Activated CD8-positive, alpha-beta memory T cell treated with anti-CD3 and anti-CD28 coated beads for 48 hours (primary cell): ENCODE measurements around the gene IMPACT.

ENCODE experiments used
- DNase-seq, 3 experiments: peaks; one replicate each; pipeline ENCODE4 v3.0.0-alpha.2; 2020; ENCODE audit warnings: low read depth in 2 of 3, low spot score in 2 of 3

The IMPACT gene, protein sequence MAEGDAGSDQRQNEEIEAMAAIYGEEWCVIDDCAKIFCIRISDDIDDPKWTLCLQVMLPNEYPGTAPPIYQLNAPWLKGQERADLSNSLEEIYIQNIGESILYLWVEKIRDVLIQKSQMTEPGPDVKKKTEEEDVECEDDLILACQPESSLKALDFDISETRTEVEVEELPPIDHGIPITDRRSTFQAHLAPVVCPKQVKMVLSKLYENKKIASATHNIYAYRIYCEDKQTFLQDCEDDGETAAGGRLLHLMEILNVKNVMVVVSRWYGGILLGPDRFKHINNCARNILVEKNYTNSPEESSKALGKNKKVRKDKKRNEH

DNA sequence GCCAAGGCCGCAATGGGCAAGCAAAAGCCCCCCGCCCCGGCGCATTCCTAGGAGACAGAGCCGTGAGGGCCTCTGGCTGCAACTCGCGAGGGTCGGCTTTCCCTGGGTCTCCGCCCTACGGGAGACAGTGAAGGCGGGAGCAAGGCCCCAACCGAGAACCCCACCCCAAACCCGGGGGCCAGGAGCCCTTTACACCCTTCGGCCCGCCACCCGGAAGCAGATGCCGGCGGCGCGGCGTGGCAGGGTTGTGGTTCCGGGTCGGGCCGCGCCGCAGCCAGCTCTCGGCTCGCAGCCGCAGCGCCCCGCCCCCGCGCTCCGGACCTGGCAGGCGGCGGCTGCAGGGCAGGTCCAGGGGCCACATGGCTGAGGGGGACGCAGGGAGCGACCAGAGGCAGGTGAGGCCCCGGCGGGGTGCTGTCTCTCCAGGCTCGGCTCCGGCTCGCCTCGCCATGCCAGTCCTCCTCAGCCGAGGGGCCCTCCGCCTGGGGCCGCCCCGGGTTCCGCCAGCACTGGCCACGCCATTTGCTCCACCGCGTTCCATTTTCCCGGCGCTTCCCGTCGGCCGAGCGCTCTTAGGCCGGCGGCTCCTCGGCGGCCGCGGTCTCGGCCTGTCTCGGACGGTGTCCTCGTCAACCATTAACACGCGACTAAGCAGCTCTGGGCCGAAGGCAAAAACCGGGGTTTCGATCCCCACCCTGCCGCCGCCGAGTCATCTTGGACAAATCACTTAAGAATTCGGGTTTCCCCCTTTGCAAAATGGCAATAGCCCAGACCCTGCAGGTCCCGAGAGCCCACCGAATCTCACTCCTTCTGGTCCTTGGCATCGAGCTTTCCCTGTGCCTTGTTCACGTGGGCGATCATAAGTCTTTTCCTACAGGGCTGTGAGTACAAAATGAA, at the start of gene IMPACT:
TSS of gene IMPACT (plus strand) at position 273 of the 897 bp plus-strand sequence. CDS start at position 360, 87 bp downstream.
- DNase-seq: peak; percentile 53 to 65 (median 55)

DNA sequence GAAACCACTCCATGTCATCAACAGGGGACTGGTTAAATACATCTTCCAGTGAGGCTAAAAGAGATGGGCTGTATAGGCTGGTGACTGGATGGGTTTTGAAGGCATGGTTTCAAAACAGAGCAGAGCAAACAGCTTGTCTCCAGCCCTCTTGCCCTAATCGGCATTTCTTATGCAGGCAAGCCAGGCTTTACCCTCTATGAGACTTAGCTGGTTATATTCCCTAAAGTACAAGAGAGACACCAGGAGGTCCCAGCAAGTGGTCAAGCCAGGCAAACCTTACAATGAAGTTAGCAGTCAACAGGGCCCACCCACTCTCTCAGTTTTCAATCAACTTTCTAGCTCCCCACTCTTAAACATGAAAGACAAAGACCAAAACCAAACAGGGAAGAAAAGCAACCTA, 47.9 kb upstream of the IMPACT start:
- no peak for DNase-seq

DNA sequence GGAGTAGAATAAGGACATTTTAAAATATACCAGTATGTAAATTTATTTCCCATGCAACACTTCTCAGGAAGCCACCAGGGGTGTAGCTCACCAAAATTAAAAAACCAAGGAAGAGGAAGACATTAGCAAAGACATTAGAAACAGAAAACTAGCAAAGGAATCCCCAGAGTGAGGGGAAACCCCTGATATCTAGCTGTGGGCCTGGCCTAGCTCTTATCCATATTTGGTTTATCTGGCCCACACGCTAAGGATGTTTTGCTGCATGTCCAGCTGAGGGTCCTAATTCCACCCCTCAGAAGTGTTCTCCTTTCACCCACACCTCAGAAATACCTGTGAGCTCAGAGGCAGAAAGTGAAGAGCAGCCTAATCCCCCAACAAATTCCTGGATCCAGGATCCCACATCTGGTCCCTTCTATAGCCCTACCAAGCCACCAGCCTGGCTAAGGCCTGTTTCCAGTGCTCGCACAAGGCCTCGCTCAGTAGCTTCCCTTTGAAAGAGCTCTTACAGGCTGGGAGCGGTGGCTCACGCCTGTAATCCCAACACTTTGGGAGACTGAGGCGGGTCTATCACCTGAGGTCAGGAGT, 46.2 kb upstream of the IMPACT start:
- no peak for DNase-seq

DNA sequence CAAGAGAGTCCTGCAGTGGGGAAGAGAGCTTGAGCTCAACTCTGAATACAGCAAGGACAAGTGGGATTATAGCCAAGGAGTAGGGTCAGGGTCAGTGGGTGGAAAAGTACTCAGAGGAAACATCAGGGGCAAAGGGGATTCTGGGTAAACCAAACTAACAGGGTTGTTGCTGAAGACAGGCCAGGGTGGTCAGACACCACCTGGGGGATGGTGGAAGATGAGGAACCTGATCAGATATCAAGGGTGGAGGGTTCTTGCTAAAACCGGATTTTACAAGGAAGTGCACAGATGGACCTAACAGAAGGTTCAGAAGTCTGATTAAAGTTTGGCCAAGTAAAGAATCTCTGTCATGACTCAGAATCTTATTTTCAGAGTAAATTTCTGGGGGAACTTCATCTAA, 45.3 kb upstream of the IMPACT start:
- no peak for DNase-seq

DNA sequence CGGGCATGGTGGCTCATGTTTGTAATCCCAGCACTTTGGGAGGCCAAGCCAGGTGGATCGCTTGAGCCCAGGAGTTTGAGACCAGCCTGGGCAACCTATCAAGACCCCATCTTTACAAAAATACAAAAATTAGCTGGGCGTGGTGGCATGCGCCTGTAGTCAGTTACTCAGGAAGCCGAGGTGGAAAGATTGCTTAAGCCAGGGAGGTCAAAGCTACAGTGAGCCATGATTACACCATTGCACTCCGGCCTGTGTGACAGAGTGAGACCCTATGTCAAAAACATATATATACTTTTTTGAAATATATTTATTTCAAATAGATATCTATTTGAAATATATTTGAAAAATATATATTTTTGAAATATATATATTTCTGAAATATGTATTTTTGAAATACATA, 39.8 kb upstream of the IMPACT start:
- DNase-seq: no peak

DNA sequence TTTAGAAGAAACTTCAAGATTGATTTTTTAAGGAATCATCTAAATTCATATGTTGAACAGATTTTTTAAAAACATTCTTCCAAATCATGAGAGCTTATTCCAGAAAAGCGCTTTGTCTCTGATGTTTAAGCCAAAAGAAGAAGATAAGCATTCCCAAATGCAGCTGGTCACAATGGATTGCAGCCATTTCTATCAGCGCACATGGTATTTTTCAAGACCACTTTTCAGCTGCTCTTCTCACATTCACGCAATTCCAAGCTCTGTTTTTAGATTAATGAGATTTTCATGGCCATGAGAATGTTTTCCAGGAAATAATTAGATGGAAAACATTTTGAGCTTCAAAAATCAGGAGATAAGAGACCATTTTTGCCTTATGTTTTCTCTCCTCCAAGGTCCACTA, 37.5 kb upstream of the IMPACT start:
- DNase-seq: no peak

DNA sequence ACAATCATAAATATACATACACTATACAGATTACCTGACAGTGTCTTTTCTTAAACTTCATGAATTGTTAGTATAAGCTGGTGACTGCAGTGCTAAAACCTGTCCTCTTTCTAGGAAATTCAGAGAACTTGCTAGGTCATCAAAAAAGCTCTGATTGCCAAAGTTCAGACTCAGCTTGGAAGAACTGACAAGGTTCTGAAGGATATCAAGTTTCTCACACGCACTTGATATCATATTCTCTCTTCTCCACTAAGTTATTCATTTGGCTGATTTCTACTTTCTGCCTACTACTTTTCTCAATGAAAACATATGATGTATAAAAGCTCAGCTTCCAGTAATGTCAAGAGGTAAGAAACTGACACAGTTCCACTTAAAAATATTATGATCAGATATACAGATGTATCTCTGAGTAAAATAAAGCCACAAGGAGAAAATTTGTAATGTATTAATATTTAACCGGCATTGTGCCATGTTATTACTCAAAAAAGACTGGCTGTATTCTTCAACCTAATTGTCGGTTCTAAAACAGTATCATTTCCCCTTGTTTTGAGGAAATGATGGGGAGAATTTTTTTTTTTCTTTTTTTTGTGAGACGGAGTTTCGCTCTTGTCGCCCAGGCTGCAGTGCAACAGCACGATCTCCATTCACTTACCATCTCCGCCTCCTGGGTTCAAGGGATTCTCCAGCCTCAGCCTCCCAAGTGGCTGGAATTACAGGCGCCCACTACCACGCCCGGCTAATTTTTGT, 31.2 kb upstream of the IMPACT start:
- DNase-seq: no peak

DNA sequence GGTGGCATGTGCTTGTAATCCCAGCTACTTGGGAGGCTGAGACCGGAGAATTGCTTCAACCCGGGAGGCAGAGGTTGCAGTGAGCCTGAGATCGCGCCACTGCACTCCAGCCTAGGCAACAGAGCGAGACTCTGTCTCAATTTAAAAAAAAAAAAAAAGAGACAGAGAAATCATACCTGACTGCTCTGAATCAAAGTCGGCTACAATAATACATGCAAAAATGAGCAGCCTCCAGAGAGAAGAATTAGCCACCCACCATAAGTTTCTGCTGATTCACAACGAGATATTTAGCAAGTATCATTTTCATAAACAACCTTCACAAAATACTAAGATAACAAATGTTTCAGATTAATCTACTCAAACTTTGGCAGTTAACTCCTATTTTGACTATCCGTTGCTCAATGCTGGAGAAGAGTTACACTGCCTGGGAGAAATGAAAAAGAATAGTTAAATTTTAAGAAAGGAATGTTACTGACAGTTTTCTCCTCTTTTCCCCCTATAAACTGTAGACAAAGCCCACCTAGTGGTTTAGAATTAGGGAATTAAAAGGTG, 30.3 kb upstream of the IMPACT start:
- DNase-seq: no peak

DNA sequence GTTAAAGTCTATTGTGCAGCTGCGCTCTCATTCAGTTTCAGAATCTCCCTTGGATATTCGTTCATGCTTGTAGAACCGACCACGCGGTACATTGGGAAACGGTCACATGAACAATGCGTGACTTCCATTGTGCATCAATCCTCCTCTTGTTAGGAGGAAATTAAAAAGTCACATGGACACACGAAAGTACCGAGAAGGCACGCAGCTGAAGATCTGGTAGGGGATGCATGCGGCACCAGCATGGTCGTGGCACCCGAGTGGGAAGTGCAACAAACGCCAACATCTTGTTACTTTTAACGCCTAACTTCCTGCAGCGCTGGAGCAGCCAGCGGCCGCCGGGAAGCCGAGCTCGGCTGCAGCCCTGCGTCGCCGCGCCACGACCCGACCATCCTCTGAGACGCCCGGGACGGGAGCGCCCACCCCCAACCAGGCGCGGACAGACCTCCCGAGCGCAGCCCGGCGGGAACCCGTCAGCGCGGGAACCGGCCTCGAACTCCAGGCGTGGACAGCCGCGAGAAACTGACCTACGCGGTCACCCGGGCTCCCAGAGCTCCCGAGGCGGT, 29.3 kb upstream of the IMPACT start:
- peak in 1 of 3 experiments; percentile 6 for DNase-seq

DNA sequence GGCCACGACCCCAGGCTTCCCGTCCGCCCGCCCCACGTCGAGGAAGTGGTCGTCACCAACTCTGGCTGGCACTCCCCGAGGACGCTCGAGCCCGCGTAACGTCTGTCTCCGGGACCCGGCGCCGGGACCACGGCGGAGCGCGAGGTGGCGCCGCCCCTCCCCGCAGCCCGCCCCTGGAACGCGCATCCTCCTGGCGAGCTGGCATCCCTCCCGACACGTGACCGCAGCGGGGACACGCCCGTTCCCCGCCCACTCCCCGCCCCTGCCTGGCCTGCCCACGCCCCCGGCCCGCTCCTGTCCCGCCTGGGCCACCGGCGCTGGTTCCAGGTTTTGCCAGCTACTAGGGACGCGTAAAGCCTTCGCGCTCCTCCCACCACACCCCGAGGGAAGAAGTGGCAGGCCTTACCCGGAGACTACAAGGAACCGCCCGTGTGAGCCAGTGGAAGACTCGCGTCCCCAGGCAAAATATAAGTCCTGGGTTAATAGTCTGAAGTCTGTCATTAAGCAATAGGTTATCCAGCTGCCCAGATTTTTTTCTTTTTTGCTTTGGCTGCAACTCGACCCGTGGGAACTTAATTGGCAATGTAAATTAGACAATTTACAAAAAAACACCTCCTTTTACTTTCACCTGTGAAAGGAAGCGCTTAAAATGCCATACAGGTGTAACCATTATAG, 28.6 kb upstream of the IMPACT start, which contains the start of gene OSBPL1A:
TSS of gene OSBPL1A (minus strand) at position 131 of the 675 bp plus-strand sequence. CDS start 20,291 bp downstream, outside the sequence.
- peak; percentile 38 to 61 (median 45) for DNase-seq

DNA sequence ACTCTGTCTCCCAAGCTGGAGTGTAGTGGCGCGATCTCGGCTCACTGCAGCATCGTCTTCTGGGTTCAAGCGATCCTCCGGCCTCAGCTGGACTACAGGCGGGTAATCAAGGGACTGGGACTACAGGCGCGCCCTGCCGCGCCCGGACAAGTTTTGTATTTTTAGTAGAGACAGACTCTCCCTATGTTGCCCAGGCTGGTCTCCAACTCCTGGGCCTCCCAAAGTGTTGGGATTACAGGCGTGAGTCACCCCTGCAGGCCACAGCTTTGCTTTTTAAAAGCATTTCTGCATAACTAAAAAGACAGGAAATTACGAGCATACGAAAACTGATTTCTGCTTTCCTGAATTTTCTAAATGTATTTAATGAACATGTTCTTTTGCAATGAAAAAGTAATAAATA, 27.9 kb upstream of the IMPACT start:
- no peak for DNase-seq

DNA sequence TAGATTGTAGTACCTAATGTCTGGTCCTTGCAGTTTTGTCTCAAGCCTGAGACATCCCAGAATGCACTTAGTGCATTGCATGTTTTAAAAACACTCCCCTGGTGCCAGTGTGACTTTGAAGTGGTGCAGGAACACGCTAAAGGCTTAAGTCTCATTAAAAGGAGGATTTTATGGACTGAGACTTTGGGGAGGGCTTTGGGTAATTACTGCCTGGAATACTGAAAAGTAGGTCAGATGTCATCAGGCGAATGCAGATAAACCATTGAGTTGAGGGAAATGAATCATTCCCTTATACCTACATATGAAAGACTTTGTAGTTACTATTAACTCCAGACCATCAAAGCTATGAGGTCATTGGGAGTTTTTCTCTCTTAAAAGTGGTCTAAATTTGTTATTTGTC, 25.9 kb upstream of the IMPACT start:
- no peak for DNase-seq

DNA sequence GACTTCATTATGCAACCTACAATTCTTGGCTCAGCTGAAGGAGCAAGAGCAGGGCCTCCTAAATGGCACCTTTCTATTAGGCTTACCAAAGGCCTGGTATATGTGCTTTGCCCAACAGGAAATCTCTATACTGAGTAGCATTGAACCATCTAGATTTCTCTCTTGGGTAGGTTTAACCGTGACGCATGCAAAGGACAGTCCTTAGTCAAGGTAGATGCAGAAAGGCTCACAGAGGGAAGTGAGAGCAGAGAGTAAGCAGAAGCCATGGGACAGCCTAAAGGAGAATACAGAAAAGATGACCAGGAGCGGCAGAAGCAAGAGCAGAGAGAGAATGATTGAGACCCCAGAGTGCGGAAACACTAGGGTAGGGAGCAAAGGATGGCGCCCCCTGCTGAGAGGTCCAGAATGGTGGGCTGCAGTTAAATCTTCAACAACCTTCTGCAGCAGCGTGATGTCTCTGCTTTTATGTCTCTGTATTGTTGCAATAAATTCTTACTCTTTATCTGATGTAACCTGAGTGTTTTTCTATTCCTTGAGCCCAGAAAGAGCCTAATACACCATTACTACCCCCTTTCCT, 24.2 kb upstream of the IMPACT start:
- DNase-seq: no peak

DNA sequence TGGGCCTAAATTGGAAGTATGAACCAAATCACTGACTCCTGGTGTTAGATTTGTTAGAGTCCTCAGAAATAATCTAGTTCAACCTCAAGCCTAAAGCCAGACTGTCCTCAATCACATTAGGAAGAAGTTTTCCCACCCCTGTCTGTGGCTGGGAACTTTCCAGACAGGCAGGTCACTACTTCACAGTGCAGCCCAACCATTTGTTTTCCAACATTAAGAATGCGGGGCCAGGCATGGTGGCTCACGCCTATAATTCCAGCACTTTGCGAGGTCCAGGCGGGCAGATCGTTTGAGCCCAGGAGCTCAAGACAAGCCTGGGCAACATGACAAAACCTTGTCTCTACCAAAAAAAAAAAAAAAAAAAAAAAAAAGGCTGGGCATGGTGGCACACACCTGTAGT, 23.4 kb upstream of the IMPACT start:
- DNase-seq: no peak

DNA sequence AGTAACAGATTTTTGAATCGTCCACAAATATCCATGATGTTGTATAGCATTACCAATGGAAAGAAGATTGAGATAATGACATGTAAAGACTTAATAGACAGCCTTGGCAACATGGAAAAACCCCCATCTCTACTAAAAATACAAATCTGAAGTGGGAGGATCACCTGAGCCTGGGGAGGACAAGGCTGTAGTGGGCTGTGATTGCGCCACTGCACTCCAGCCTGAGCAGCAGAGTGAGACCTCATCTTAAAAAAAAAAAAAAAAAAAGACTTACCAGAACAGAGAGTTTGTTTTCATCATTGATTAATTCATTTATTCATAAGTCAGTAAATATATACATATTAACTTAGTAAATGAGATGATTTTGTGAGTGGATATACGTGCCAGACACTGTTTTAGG, 21.9 kb upstream of the IMPACT start:
- DNase-seq: no peak

DNA sequence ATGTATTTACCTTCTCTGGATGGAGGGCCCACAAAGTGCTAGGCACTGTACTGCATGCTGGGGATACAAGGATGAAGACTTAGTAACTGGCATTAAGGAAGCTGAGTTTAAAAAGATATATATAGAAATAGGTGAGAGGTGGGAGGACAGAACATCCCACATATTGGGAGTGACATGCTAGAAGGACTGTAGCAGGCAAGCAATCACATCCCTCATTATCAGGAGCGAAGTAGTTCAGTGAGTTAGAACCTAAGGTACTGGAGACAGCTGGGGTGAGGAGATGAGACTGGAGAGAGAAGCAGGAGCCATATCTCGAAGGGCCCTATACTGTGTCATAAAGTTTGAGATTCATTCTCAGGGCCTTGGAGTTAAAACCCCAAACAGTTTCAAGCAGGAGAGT, 18.0 kb upstream of the IMPACT start:
- no peak for DNase-seq

DNA sequence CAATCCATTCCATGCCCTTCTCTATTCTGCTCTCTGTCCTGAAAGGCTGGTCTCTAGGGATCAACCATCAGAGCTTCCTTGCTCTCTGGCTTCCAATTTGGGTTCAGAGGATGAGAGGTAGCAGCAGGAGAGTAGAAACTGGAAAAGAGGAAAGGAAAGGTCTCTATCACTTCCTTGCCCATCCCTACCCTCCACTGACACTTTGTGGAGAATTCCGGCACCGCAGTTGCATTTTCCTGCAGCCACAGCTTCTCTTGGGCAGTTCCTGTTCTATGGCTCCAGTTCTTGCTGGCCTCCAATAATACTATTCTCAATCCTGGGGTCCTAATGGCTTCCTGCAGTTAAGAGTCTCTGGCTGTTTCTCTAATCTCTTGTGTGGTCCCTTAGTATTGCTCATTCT, 13.3 kb upstream of the IMPACT start:
- DNase-seq: no peak

DNA sequence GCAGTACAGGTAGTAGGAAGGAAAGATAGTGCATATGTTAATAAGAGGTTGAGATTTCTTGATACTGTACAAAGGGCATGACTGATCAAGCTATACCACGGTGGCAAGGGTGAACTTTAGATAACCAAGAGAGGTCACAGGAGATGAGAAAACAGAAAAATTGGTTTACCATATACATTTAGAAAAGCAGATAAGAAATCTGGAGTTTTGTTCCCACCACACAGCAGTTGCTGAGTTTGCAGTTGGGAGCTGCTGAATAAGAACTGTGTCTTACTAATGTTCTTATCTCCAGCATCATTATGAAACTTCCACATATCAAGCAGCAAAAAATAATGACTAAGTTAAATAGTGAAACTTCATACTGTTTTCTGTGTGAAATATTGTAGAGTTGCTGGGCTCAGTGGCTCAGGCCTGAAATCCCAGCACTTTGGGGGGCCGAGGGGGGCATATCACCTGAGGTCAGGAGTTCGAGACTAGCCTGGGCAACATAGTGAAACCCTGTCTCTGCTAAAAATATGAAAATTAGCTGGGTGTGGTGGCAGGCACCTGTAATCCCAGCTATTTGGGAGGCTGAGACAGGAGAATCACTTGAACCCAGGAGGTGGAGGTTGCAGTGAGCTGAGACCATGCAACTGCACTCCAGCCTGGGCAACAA, 12.0 kb upstream of the IMPACT start:
- no peak for DNase-seq

DNA sequence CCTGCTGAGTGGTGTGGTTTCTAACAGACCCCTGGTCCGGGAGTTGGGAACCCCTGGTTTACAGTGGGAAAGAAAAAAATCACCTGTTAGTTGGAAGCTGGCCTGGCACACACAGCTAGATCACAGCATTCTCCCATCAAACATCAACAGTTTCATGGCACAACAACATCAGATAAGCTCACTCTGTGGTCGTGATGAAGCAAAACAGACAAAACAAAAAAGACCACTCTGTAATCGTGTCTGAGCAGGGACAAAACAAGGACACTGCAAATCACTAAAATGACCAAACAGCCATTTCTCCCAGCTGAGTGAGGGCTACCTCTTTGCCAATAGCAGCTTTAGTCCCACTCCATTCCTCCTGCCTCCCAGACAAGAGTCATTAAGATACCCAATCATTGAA, 9.0 kb upstream of the IMPACT start:
- DNase-seq: no peak
